Activated CD8-positive, alpha-beta memory T cell treated with anti-CD3 and anti-CD28 coated beads for 48 hours (primary cell): Measurements from ENCODE around the gene SP140.
"Not testable (repeated sequence)": the region's sequence is repeated elsewhere in the genome, so short reads cannot be mapped to it uniquely, and the experiment has no call there.

ENCODE experiments used
- DNase-seq, 3 experiments: peaks; one replicate each; pipeline ENCODE4 v3.0.0-alpha.2; 2020; ENCODE audit warnings: low read depth in 2 of 3, low spot score in 2 of 3

The SP140 gene

DNA sequence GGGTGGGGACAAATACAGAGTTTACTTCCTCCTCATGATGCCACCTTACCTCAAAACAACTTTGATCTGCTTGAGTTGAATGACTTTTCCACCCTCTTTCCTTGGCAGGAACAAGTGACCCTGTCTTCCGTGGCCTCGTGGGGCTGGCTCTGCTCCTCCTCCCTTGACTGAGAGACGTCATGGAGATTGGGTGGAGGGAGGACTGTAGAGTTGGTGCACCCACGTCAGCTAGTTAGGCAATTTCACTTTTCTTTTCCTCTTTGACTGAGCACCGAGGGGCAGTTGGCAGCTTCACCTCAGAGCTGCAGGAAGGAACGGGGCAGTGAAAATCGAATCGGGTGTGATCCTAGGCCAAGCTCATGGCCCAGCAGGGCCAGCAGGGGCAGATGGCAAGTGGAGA is at the start of gene SP140:
TSS of gene SP140 (plus strand) at position 251 of the 400 bp plus-strand sequence. CDS start at position 360, 109 bp downstream.
- peak in 2 of 3 experiments; percentile 48 to 49 for DNase-seq

DNA sequence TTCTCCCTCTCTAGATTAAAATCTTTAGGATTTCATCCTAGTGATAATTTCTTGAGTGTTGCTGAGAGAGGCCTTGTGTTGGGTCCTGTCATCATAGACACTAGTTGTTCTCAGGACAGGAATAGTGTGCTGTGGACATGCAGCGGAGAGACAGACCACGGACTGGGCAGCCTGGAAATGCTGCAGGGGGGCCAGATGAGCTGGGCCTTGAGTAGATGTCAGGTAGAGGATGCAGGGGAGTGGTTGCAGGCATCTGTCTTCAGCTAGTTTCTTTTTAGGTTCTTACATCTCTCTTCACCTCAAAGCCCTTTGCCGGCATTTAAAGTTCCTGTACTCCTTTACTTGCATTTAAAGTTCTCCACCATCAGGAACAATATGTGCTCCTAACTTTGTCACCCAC is 48.5 kb upstream of the SP140 start:
- no peak for DNase-seq

DNA sequence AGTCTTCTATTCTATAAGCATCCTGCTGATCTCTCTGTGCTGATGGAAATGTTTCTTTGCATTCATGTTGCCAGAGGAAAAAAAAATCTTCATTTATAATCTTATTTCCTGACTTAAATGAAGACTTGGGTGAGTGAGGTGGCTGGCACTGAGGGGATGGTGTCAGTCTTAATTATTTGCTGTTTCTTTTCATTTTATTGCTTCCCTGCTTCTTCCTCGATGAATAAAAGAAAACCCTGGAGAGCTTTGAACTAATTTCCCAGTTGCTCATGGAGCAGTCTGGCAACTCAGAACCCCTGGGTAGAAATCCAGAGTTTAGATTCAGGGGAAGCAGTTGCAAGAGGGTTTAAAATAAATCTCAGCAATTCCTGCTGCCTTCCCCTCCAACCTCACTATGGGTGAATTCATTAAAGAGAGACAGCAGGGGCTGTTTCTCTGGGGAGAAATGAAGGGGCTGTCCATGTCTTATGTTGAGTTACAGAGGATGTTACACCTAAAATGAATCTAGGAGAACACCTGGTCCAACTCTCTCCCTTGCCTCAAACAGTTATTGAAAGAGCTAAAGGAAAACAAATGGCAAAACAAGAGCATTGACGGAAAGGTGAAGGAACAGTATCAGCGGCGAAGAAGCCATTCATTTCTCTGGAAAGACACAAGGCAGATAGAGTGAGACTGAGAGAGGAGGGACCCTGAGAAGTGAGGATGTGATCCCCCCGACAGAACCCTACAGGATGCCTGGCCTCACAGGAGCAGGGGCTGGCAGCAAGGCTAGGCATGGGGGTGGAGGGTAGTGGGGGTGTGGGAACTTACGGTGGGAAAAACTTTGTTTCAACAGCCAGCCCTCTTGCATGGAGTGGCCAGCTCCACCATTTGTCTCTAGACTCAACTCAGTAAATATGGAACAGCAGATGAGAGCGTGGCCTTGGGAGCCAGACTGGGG is 46.7 kb upstream of the SP140 start:
- no peak for DNase-seq

DNA sequence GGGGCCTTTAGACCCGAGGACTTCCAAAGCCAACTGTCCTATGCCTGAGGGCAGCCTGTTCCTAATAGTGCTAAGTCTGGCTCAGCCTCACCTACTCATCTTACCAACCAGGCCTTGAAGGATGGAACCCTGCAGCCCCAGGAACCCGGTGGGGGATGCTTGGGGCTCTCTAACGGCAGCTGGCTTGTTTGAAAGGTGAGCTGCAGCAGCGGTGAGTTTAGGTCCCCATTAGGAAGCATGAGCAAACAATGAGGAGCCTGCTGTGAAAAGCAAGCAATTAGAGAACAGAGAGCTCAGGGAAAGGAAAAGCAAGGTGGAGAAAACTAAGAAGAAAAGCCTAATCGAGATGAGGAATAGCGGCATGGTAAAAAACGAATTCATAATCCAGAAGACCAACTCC is 45.6 kb upstream of the SP140 start:
- no peak for DNase-seq

DNA sequence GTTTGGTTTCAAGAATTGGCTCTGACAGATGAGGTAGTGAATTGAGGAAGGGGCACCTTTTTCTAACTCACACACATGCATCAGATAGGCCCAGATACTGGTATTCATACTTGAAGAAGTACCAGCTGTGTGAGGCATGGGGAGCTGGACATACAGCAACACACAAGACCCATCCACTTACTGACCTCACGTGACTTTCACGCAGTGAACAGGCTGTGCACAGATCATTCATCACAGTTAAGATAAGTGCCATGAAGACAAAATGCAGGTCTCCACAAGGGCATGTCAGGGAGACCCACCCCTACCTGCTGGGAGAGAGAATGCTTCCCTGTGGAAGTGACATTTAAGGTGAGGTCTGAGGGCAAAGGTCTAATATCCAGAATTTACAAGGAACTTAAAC is 44.3 kb upstream of the SP140 start:
- no peak for DNase-seq

DNA sequence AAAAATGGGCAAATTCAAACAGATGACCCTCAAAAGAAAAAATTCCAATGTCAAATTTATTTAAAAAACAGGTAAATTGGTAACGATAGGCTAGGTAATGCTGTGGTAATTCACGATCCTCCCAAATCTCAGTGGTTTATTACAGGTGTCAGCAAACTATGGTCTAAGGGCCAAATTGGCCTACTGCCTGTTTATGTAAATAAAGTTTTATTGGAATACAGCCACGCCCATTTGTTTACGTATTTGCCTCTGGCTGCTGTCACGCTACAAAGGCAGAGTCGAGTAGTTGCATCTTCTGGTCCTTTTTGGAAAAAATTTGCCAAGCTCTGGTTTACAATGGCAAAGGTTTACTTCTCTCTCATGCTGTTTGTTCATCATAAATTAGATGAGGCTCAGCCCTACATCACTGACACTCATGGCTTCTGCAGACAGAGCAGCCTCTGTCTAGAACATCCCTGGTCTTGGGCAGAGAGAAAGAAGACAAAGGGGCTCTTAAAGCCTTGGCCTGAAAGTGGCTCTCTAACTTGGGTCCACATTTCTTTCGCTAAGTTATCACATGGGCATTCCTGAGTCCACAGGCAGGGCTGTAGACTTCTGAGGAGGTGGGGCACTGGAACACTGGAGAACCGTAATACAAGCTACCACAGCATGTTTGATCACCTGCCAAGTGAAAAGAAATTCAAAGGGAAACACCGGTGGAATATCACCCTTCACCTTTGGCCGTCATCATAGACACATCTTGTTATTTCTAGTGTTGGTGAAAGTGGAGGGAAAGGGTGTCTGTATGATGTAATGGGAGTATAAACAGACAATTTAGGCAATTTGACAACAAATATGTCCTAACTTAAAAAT is 40.6 kb upstream of the SP140 start:
- DNase-seq = no peak

DNA sequence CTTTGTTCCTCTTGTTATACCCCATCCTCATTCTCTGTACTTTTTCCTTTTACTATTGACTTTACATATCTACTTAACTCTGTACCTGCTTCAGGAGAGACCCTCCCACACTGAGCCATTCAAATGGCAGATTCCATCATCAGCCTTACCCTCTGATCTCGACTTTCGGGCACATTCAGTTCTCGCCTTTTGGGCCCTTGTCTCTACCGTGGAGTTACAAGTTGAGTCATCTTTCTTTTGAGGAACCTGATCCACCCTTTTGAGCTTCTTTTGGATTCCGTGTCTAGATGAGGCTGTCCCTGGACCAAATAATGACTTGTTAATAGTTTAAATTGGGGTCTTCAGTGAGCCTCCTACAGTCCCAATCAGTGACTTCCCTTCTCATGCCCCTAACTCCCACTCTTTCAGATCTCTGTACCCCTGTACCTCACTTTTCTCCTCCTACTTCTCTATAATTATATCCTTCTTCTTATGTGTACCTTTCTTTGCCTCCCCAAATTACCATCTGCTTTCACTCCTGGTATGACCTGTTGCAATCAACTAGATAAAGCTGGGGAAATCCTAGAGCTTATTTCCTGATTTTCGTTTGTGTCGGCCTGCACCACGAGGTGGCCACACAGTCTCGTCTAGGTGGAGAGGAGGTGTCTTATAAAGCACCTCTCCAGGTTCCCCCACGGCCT is 23.0 kb upstream of the SP140 start:
- DNase-seq = no peak

DNA sequence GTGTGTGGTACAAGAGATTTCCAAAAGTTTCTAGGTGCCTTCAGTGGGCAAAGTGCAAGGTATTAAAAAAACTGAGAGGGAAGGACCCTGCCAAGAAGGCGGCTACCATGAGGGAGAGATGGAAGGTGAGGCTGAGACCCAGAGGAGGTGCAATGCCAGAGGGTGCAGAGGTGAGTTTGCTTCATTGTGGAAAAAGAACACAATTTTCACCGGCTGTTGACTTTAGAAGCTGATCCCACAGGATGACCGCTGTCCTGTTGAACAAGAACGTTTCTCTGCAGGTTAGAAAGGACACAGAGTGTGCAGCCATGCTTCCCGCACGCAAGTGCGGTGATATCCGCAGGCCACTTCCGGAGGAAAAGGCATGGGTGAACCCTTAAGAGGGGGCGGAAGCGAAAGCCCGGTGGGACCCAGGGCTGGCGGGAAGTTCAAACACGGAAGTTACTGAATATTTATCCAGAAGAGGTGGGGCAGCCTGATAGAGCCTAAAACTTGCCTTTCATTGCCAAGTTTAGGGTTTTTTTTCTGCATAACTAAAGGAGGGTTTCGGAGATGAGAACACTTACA is 22.3 kb upstream of the SP140 start:
- no peak for DNase-seq

DNA sequence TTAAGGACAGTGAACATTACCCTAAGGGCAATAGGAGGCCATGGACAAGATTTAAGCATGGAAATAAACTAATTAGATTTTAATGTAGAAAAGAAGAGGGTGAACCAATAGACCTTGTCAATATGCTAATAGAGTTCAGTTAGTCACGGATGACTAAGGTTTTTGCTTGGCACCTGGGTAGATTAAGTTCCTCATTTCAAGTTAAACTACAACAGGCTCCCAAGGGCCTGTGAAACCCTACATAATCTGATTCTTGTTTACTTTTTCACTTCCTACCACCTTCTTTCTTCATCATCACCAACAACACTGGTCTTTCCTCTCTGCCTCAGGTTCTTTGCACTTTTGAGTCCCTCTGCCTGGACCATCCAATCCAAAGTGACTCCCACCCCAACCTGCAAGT is 20.5 kb upstream of the SP140 start:
- DNase-seq = no peak

DNA sequence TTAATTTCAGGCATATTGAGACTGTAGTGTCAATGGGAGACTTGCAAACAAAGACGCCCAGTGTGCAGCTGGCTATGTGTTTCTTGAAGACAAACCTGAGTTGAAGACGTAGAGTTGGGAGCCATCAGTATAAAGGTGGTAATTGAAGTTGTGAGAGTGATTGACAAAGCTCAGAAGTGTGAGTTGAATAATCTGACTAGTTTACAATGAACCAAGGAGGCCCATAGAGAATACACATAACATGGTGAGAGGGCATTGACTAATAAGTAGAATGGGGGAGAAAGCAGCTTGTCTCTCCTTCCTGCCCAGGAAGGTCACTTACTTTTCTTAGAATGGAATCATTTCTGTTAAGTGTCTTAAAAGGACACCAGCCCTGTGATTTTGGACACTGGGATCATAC is 19.8 kb upstream of the SP140 start:
- DNase-seq = no peak

DNA sequence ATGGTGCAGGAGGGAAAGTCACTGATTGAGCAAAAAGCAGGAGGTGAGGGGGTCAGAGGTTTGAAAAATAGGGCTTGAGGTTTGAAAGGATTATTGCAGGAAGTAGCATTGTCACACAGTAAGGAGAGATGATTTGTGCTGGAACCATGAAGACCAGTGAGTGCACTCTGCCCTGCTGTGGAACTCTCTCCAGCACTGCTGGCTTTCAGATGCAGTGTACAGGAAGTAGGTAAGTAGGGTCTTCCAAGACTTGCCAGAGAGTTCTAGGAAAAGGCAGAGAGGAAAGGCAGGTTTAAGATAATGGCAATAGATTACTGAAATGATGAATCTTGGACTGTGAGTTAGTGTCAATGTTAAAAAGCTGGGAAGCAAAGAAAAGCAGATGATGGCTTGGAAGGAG is 17.0 kb upstream of the SP140 start:
- DNase-seq = no peak

DNA sequence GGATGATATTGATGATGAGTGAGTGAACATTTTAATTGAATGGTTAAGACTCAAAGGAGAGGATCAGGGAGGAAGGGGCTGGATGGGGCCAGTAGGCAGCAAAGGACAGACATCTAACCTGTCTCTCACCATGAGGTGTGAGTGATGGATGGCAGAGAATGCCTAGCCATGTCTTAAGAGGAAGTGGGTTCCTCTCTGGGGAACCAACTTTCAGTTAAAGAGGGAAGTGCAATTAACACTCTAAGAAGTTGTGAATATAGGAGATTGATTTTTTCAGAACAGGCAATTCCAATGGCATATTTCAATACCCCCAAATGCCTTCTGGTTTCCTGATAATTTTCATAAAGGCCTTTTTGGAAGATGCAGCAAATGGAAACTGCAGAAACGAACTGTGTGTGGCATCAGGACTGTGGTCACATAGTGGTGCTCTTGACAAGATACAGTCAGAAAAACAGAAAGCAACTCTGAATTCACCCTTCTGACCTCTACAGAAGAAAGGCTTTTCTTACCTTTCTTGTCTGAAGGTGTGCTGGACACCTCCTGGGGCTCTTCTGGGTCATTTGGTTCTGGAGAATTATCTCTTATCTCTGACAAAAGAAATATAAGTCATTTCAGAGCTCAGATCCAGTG is 16.0 kb upstream of the SP140 start:
- DNase-seq = no peak

DNA sequence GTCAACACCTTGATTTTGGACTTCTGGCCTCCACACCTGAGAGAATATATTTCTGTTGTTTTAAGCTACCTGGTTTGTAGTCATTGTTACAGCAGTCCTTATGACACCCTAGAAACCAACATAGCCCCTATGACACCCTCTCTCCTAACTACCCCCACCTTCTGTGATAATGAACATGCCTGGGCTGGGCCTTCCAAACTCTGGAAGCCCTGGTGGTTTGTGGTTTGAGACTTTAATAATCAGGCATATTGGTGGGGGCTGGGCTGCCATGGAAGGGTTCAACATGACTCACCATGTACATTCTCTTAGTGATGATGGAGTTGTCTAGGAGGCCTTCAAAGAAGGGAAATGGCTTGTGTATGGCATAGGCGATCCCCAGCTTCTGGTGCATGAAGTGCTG is 9.0 kb upstream of the SP140 start:
- DNase-seq = no peak

DNA sequence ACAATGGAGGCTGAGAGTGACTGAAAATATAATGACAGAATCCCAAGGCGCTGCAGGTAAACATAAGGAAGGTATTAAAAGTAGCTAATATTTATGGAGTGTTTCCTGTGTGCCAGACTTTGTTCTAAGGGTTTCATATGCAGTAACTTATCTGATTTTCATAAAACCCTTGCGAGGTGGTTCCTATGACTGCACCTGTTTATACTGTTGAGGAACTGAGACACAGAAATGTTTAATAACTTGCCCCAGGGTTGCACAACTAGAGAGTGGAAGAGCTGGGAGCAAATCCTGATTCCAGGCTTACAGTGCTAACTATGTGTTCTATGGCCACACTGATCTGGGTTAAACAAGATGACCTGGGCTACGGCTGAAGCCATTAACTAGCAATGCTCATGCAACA is 8.1 kb upstream of the SP140 start:
- DNase-seq = no peak

DNA sequence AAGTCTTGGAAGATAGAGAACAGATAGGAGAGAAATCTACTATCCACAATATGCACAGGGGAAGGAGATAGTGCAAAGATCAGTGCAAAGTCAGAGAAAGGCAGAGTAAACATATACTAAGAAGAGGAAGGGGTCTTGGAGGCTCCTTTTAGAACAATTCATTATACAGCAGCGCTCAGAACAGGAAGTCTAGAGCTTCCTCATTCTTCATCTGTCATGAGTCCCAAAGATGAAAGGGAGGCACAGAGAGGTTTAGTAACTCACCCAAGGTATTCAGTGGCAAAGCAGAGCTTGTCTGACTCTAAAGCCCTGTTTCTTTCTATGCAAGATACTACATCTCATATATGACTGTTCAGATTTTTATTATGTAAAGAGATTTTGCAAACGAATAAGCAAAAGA is 7.1 kb upstream of the SP140 start:
- no peak for DNase-seq

DNA sequence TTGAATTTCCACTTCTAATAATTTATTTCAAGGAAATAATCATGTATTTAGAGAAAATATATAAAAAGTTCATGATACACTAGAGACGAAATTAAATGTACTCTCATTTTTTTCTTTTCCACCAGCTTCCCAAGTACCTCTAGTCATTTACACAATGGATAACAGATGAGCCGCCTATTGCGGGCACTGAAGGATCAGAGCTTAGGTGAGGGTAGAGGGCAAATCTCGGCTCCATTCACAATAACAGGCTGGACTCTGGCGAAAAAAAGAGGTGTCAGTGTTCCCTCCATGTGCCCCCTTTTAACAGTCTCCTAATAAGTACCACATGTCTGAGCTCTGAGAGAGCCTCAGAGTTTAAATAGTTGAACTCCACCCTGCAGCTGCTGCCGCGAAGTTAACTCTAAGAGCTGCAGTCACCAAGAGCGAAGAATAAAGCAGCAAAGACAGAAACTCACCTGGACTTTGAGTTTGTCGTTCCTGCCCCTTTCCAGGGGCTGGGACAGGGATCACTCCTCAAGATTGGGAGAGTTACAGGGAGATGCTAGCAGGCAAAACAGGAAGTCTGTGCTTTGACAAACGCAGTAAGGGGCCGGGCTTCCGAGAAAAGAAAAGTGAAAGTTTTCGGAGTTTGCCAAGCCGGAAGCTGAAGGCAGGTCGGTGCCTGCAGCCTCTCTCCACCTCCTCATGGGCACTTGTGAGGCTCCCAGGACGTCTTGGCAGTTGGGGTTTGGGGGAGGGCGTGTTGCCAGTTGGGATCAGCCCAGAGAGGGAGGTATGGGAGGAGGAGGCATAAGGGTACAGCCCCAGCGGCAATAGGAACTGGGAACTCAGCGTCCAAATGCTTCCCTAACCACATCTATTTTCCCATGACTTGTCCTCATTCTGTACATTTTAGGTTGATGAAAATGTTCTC is 5.9 kb upstream of the SP140 start, which contains the start of gene SP110:
TSS of gene SP110 (minus strand) at position 566 of the 913 bp plus-strand sequence. CDS start 3,057 bp downstream, outside the sequence.
- peak; percentile 37 to 55 (median 50) for DNase-seq

DNA sequence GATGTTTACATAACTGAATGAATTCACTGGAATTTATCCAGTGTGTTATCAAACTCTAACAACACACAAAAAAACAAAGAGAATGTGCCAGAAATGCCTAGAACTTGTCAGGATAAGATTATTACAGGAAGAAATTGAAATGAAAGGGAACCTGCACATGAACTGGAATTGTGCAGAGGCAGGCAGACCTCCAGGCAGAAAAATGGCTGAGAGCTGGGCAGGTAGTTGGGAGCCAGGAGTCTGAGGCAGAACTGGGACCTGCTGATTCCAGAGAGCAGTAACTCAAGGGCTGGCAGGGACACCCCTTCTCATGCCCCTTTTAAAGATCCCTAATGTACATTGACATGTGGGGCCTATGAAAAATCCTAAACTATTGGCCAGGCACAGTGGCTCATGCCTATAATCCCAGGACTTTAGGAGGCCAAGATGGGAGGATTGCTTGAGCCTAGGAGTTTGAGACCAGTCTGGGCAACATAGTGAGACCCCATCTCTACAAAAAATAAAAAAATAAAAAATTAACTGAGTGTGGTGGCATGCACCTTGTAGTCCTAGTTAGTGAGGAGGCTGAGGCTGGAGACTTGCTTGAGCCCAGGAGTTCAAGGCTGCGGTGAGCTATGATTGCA is 5.1 kb upstream of the SP140 start:
- no peak for DNase-seq

DNA sequence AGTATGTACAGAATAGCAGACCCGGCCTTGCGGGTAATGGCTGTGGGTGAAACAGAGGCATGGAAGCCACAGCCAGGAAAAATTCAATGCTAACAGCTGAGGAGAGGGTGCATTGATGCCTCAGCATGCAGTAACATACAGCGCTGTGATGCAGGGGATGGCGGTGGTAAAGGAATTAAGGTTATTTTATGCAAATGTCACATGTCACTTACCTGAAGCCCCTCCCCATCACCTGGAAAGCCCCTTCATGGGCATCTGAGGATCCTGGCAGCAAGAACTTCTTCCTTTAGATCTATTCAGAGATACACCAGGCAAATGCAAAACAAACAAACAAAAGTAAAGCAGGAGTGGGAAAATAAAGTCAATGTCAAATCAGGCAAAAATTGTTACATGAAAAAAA is 4.0 kb upstream of the SP140 start:
- no peak for DNase-seq

DNA sequence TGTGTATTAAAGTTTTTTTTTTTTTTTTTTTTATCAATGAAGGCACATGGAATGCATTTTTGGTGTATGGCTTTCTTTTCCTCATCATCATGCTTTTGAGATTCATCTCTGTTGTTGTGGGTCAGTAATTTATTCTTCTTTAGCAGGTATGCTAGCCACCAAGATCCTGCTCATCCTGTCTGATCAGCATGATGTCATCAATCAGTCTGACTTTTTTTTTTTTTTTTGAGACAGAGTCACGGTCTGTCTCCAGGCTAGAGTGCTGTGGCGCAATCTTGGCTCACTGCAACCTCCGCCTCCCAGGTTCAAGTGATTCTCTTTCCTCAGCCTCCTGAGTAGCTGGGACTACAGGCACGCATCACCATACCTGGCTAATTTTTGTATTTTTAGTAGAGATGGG is 2.7 kb upstream of the SP140 start:
- not testable (repeated sequence) for DNase-seq
